ENCODE data around the gene TOPORS. TPM values are rescaled to one million over a fixed set of nuclear protein-coding genes. Genes with fewer than 3 reads are reported as not detected.

The TOPORS gene
- total RNA-seq, 1 experiment from 2014 or later, result 30.3 TPM

DNA sequence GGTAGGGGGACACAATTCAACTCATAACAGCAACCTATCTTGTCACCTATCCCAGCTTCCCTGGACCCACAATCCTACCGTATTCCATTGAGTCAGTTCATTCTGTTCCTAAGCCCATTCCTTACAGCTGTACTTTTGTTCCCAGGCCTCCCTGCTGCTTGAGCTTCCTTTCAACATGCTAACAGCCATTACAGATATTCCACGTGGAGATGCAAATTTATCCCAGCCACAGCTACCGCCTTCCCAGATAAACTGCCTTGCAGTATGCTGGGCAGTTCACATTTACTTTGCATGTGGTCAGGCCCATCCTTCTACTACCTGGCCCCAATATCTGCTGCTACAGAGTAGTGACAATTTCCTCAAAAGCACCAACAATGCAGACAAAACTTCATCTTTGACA is 49.4 kb downstream of the TOPORS start:
- no peak for DNase-seq (ENCODE audit: low read depth)

DNA sequence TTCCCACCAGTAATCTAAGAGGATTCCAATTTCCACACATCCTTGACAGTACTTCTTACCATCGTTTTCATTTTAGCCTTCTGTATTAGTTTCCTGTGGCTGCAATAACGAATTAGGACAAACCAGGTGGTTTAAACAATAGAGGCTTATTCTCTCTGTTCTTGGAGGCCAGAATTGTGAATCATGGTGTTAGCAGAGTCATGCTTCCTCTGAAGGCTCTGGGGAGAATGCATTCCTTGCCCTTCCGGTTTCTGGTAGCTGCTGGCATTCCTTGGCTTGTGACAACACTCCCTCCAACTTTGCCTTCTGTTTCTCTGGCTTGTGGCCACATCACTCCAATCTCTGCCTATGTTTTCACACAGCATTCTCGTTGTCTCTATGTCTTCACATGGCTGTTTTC is 49.9 kb downstream of the TOPORS start:
- peak; percentile 82 for DNase-seq (ENCODE audit: low read depth)

DNA sequence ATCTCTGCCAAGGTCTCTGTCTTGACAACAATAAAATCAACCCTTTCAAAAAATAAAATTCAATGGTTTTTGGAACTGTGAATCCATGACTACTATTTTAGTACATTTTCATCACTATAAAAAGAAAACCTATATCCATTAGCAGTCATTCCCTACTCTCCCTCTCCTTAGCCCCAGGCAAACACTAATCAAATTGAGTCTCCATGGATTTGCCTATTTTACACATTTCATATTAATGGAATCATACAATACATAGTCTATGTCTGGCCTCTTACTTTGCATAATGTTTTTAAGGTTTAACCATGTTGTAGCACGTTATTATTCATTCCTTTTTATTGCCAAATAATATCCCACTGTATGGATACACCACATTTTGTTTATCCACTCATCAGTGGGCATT is 50.5 kb downstream of the TOPORS start:
- DNase-seq (ENCODE audit: low read depth), result no peak

DNA sequence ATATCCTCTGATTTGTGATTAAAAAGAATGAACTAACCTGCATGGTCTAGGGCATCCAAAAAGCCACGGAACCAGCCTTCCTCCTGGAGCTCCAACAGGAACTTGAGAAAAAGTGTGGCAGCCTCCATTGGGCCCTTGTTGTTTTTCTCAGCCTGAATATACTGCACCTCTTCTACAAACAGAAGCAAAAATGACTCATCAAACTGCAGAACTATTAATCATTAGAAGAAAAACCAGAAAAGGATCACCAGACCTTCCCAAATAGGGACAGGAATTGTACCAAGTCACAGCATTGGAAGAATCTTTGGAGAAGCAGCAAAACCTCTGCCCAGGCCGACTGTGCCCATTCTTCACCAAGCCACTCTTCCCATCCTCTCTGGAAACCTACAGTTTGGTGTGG is 51.6 kb downstream of the TOPORS start:
- peak; percentile 71 for DNase-seq (ENCODE audit: low read depth)

DNA sequence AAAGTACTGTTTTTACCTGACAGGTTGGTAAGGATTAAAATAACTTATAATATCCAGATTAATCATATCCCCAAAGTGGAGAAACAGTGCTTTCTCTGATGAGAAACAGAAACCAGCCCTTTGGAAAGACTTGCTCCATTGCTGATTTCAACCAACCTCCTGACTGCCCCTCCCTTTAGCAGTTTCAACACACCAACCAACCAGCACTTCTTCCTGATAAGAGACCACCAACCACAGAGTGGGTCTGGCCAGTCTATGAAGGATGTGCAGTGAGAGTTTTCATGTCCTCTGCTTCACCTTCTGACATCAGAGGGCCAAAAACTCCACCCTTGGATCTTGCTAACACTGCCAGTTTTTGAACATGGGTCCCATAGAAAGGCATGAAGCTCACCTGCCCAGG is 54.5 kb downstream of the TOPORS start:
- DNase-seq (ENCODE audit: low read depth), result no peak

DNA sequence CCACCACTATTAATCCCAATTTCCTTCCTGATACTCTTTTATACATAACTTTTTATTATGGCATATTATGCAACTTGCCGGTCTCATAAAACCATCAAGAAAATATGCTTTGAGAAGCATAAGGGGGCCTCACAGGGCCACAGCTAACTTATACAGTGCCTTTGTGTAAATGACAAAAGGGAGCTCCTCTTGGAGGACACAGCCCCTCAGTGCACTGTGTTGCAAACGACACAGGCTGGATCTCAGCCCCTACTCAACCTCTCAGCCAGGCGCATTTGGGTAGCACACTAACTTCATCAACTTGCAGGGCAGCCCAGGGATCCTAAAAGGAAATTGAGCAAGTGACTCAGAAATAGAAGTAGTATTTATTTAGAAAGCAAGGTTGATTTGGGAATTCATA is 61.8 kb downstream of the TOPORS start:
- DNase-seq (ENCODE audit: low read depth), result no peak

Other genes starting within 250 kb of the TOPORS start
- gene ACO1, start 167.9 kb downstream of the TOPORS start, total RNA-seq (2014; rRNA removed), result 73.5 and 81.1 TPM in 2 replicates
- 10.3 and 18.4 TPM in 2 replicates for gene RIGI, start 26.4 kb downstream of the TOPORS start, total RNA-seq (2014; rRNA removed)
- gene SMIM27, start 259 bp downstream of the TOPORS start, total RNA-seq (2014; rRNA removed), result 4.4 and 5.1 TPM in 2 replicates
- gene NDUFB6, start 20.6 kb upstream of the TOPORS start, total RNA-seq (2014; rRNA removed), result 59.9 and 76.2 TPM in 2 replicates
- not detected in 2 replicates for gene TAF1L, start 83.1 kb upstream of the TOPORS start, total RNA-seq (2014; rRNA removed)
- gene TMEM215, start 231.0 kb upstream of the TOPORS start, total RNA-seq (2014; rRNA removed), result not detected in 2 replicates

All from LHCN-M2 (cell line).